Gastrocnemius medialis (tissue), 4 donors: ENCODE results near the gene TBX3. TPM values are rescaled to one million over a fixed set of nuclear protein-coding genes. Genes with fewer than 3 reads are reported as not detected.

Experiments used
- ATAC-seq, 2 donors: fragments of 150-250 bp; one replicate each; pipeline ENCODE4 v1.9.1; 2016
- DNase-seq, 2 donors: peaks; one replicate each; pipeline ENCODE4 v3.0.0-alpha.2; 2019
- H3K27ac ChIP-seq, 4 donors: fragments of 200-600 bp; sonication (generic); 1 replicate in 1 of 4; 2 replicates in 3 of 4; pipeline ENCODE4 v1.5.1; 2016 to 2018; ENCODE audit warnings: mild to moderate bottlenecking in 2 of 4, moderate library complexity in 1 of 4
- H3K27me3 ChIP-seq, 3 donors: fragments of 200-600 bp; sonication (generic) in 2 of 3; 1 replicate in 1 of 3; 2 replicates in 2 of 3; pipeline versions ENCODE4 v1.5.1 to v1.6.0; 2016 to 2019; ENCODE audit warnings: mild to moderate bottlenecking in 1 of 3, moderate library complexity in 1 of 3
- H3K36me3 ChIP-seq, 2 donors: fragments of 200-600 bp; sonication (generic) in 1 of 2; one replicate each; pipeline ENCODE4 v1.5.1; 2017 to 2018
- H3K4me1 ChIP-seq, 2 donors: fragments of 200-600 bp; sonication (generic) in 1 of 2; one replicate each; pipeline ENCODE4 v1.5.1; 2016 to 2017; ENCODE audit warnings: mild to moderate bottlenecking in 2 of 2
- H3K4me3 ChIP-seq, 4 donors: fragments of 200-600 bp; sonication (generic) in 3 of 4; 1 replicate in 1 of 4; 2 replicates in 3 of 4; pipeline ENCODE4 v1.5.1; 2016 to 2019; ENCODE audit warnings: mild to moderate bottlenecking in 2 of 4
- H3K9me3 ChIP-seq, 3 donors: fragments of 200-600 bp; sonication (generic) in 2 of 3; 1 replicate in 1 of 3; 2 replicates in 2 of 3; pipeline ENCODE4 v1.5.1; 2016 to 2019
- CTCF ChIP-seq, 5 experiments: fragments of 450-650 bp in 3 of 5; fragments of 200-600 bp in 2 of 5; sonication (generic) in 2 of 5; IDR thresholded peaks in 4 of 5; conservative IDR thresholded peaks in 1 of 5; 1 replicate in 4 of 5; 2 replicates in 1 of 5; pipeline ENCODE4 v1.5.1; 2016 to 2019; ENCODE audit warnings: antibody characterized with exemption in 5 of 5, mild to moderate bottlenecking in 3 of 5, moderate library complexity in 3 of 5
- POLR2A ChIP-seq, 2 donors: fragments of 450-650 bp; IDR thresholded peaks; one replicate each; pipeline ENCODE4 v1.6.1; 2017; ENCODE audit warnings: antibody characterized with exemption in 2 of 2, mild to moderate bottlenecking in 2 of 2, moderate library complexity in 2 of 2
- in situ Hi-C, 4 donors: fragments of 200-750 bp; cut with MboI; loops; one replicate each; pipeline versions ENCODE4 v1.15.0 to v1.8.0; 2017; ENCODE audit warnings: low sequenced_read_pairs in 4 of 4
- intact Hi-C: fragments of 100-400 bp; cut with DNase I; formaldehyde crosslinking; loops from one replicate; pipeline ENCODE4 v1.15.1; 2023; ENCODE audit warnings: low total_unique reads
- total RNA-seq, 4 donors: library from RNA; depleted of rRNA; stranded (reverse); fragments of >200 nt; gene quantifications; one replicate each; pipeline versions ENCODE4 v1.1.0 to v1.2.3, GENCODE V29; 2016

Gene TBX3
- total RNA-seq, 4 donors from 2014 or later: 7.5 to 16.7 (median 11.9) TPM

- Histone ChIP-seq H3K27me3 (no peaks in the 10 kb centered on the region), H3K9me3 (no peaks in the 10 kb centered on the region), H3K36me3 (peaks cover 0 to 48% of the 10 kb centered on the region in 2 donors), H3K4me3 (no peak overlapping the region), H3K27ac (no peak overlapping the region), H3K4me1 (peaks cover 4 to 9% of the 10 kb centered on the region in 2 donors)
- in situ Hi-C loops: loop anchor here in 1 of 4 donors (25.0 kb wide), 1 partner anchor 663 kb away; no protein-coding TSS in a partner anchor
- DNase-seq (no peak), ATAC-seq (no peak)
- intact Hi-C loops: no loop called here
- TF ChIP-seq POLR2A (IDR thresholded peaks at IDR 0.05) (no peak), CTCF (IDR thresholded peaks at IDR 0.05 in 4 of 5, conservative IDR thresholded peaks at IDR 0.05 in 1 of 5) (no peak)
Observed at GRCh38 chr12:114674251-114675047, 9.5 kb downstream of the TBX3 start.

DNA sequence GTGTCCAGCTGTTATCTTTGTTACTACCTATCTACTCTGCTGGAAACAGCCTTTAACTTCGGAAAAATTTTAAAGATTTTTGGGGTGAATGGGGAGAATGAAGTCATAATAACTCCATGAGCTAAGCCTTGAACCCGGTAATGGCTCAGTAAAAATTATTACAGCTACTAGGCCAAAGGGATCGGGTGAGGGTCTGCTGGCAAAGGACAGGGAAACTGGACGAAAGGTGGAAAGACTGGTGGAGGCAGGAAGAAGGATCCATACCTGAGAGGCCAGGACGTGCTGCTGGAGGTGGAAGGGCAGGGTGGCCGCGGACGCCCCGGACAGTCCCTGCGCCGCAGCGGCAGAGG, 10.1 kb downstream of the TBX3 start:
- Histone ChIP-seq H3K9me3 (no peaks in the 10 kb centered on the region), H3K27ac (peak overlapping the region; percentile 64 to 80 (median 70)), H3K36me3 (peaks cover 0 to 42% of the 10 kb centered on the region in 2 donors), H3K4me1 (peaks cover 4 to 9% of the 10 kb centered on the region in 2 donors), H3K4me3 (no peak overlapping the region), H3K27me3 (no peaks in the 10 kb centered on the region)
- DNase-seq (no peak), ATAC-seq (no peak)
- intact Hi-C loops: no loop called here
- in situ Hi-C loops: no loop called here
- TF ChIP-seq CTCF (IDR thresholded peaks at IDR 0.05 in 4 of 5, conservative IDR thresholded peaks at IDR 0.05 in 1 of 5) (no peak), POLR2A (IDR thresholded peaks at IDR 0.05) (no peak)

DNA sequence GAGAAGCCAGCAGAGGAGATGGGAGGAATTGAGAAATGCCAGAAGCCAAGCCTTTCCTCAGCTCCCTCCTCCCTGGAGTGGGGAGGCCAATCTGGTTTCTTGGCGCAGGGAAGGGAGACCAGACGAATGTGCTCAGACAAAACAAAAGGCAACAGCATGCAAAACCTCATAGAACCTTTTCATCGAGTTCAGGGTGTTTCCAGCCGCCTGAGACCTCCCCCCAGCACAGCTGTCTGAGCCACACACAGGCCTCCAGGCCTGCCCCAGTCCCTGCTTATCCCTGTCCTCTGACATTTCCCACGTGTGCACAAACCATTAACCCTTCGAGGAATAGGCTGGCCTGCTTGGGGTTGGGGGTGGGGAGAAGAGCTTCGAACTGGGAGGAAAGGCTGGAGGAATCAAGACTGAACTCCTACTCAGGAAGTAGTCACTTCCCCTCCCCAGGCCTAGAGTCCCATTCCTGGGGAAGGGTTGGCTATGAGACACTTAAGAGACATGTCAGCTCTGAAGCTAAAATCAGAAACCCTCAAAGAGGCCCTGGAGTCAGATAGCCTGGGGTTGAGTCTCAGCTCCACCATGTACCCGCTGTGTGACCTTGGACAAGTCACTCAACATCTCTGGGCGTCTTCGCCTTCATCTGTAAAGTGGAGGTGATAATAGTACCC, 10.7 kb downstream of the TBX3 start:
- H3K27ac ChIP-seq: peak overlapping the region; percentile 64 to 80 (median 70)
- intact Hi-C loops: no loop called here
- no peak overlapping the region for H3K4me3 ChIP-seq
- TF ChIP-seq POLR2A (IDR thresholded peaks at IDR 0.05): no peak
- no peak for TF ChIP-seq CTCF (IDR thresholded peaks at IDR 0.05 in 4 of 5, conservative IDR thresholded peaks at IDR 0.05 in 1 of 5)
- in situ Hi-C loops: no loop called here
- no peaks in the 10 kb centered on the region for H3K9me3 ChIP-seq
- H3K4me1 ChIP-seq: peaks cover 4 to 9% of the 10 kb centered on the region in 2 donors
- DNase-seq (peak in 1 of 2 donors; percentile 31), ATAC-seq (peak in 1 of 2 donors; percentile 19)
- no peaks in the 10 kb centered on the region for H3K27me3 ChIP-seq
- H3K36me3 ChIP-seq: peaks cover 0 to 37% of the 10 kb centered on the region in 2 donors

DNA sequence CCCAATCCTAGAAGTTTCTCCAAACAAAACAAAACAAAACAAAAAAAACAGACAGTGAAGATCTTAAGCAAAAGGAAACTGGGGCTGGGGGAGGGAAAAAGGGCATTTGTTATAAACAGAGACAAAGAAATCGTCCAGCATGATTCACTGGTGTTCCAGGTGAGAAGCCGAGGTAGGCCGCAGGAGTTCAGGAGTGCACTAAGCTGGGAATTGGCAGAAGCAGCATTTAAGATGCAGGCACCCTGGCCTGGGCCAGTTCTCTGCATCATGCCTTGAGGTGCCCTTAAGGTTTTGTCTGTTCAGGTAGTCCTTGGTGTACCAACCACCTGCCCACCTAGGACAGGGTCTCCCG, 11.2 kb downstream of the TBX3 start:
- Histone ChIP-seq H3K27me3 (no peaks in the 10 kb centered on the region), H3K36me3 (peaks cover 0 to 33% of the 10 kb centered on the region in 2 donors), H3K27ac (peak overlapping the region; percentile 64 to 80 (median 70)), H3K9me3 (no peaks in the 10 kb centered on the region), H3K4me3 (peak overlapping the region in 1 of 4 donors; percentile 25), H3K4me1 (peaks cover 6 to 9% of the 10 kb centered on the region in 2 donors)
- in situ Hi-C loops: no loop called here
- ATAC-seq (no peak), DNase-seq (no peak)
- TF ChIP-seq POLR2A (IDR thresholded peaks at IDR 0.05) (no peak), CTCF (IDR thresholded peaks at IDR 0.05 in 4 of 5, conservative IDR thresholded peaks at IDR 0.05 in 1 of 5) (no peak)
- intact Hi-C loops: no loop called here
